K562 (cell line): ENCODE data around the gene PLCE1. TPM values are rescaled to one million over a fixed set of nuclear protein-coding genes. Genes with fewer than 3 reads are reported as not detected.

Experiments used
- ATAC-seq: fragments of 200-7000 bp; cut with Tn5 transposase; 3 replicates; pipeline ENCODE4 v1.9.1; 2020; ENCODE audit warnings: moderate library complexity
- BruUV-seq: library from RNA; stranded (reverse); fragments of 400-500 nt; replicated peaks from 2 replicates; lab custom pipeline; 2021; lab: Mats Ljungman, UMichigan
- CTCF ChIA-PET: fragments of 300-600 bp; formaldehyde crosslinking; extraction: SDS; loops from one replicate; lab custom pipeline; 2021; ENCODE audit warnings: low intra/inter-chr PET ratio; lab: Yijun Ruan, JAX
- POLR2A ChIA-PET: fragments of 300-600, 350-650 bp; sonication (Branson Sonifier 250); formaldehyde crosslinking; extraction: SDS; loops from one replicate; lab custom pipeline; 2021; ENCODE audit warnings: antibody characterized with exemption, inconsistent platforms; lab: Yijun Ruan, JAX
- DNase-seq, 4 experiments: peaks; one replicate each; pipeline versions ENCODE4 v3.0.0 to v3.0.0-alpha.2; 2011 to 2018; ENCODE audit warnings: low spot score in 3 of 4, mixed read lengths in 3 of 4; ENCODE audit errors: extremely low read depth in 1 of 4
- FAIRE-seq: peaks from 2 replicates; lab custom pipeline; 2011; peaks lifted over from hg19 to GRCh38; lab: Jason Lieb, UNC
- H2AFZ ChIP-seq: 2 replicates; pipeline ENCODE4 v1.6.0; 2011; ENCODE audit warnings: low read depth, low read length, control low read depth, inconsistent platforms
- H3K27ac ChIP-seq: fragments of 200-600 bp; 3 replicates; pipeline ENCODE4 v1.8.0; 2011; ENCODE audit warnings: low read depth, mild to moderate bottlenecking, control low read depth, inconsistent platforms, low read length, moderate library complexity, mixed read lengths; ENCODE audit errors: extremely low read depth
- H3K27me3 ChIP-seq, 2 experiments: fragments of 300-600 bp in 1 of 2; 2 replicates in 1 of 2; 3 replicates in 1 of 2; pipeline versions ENCODE4 v1.6.0 to v1.8.0; 2011; ENCODE audit warnings: inconsistent platforms in 2 of 2, low read length in 2 of 2, mild to moderate bottlenecking in 1 of 2, mixed read lengths in 1 of 2, moderate library complexity in 1 of 2; ENCODE audit not compliant: control insufficient read depth in 2 of 2, insufficient read depth in 2 of 2
- H3K36me3 ChIP-seq: fragments of 300-600 bp; 3 replicates; pipeline ENCODE4 v1.8.0; 2011; ENCODE audit warnings: mild to moderate bottlenecking, low read length, inconsistent platforms; ENCODE audit not compliant: control insufficient read depth, insufficient read depth
- H3K4me1 ChIP-seq, 2 experiments: fragments of 200-600 bp in 1 of 2; replicated peaks in 1 of 2; 2 replicates in 1 of 2; 3 replicates in 1 of 2; pipeline versions ENCODE4 v1.5.1 to v1.8.0; 2011; ENCODE audit warnings: inconsistent platforms in 2 of 2, low read length in 2 of 2, mild to moderate bottlenecking in 1 of 2, mixed read lengths in 1 of 2, moderate library complexity in 1 of 2; ENCODE audit not compliant: control insufficient read depth in 2 of 2, insufficient read depth in 2 of 2
- H3K4me2 ChIP-seq: 2 replicates; pipeline ENCODE4 v1.6.1; 2011; ENCODE audit warnings: low read length, control low read depth, inconsistent platforms, mixed read lengths; ENCODE audit not compliant: insufficient read depth
- H3K4me3 ChIP-seq: fragments of 200-600 bp; sonication (generic), shearing (Covaris generic); 2 replicates; pipeline ENCODE4 v1.5.1; 2016; ENCODE audit warnings: control low read depth, inconsistent platforms
- H3K79me2 ChIP-seq: fragments of 200-600 bp; 3 replicates; pipeline ENCODE4 v1.8.0; 2011; ENCODE audit warnings: low read length, inconsistent platforms; ENCODE audit not compliant: control insufficient read depth, insufficient read depth
- H3K9ac ChIP-seq, 2 experiments: 2 replicates each; pipeline versions ENCODE4 v1.6.0 to v1.6.1; 2011; ENCODE audit warnings: low read depth in 2 of 2, low read length in 2 of 2, control low read depth in 1 of 2, inconsistent platforms in 1 of 2, mild to moderate bottlenecking in 1 of 2, mixed read lengths in 1 of 2; ENCODE audit not compliant: insufficient read depth in 1 of 2
- H3K9me1 ChIP-seq: one replicate; pipeline ENCODE4 v1.6.0; 2011; ENCODE audit warnings: inconsistent platforms, mild to moderate bottlenecking, low read length, moderate library complexity; ENCODE audit not compliant: control insufficient read depth, insufficient read depth
- H3K9me3 ChIP-seq: replicated peaks from 2 replicates; pipeline ENCODE4 v1.5.1; 2011; ENCODE audit warnings: low read depth, low read length, inconsistent platforms; ENCODE audit not compliant: control insufficient read depth, insufficient read depth
- H4K20me1 ChIP-seq: replicated peaks from 2 replicates; pipeline ENCODE4 v1.6.1; 2011; ENCODE audit warnings: low read length, inconsistent platforms, mixed read lengths; ENCODE audit not compliant: control insufficient read depth, insufficient read depth
- CBFA2T2 ChIP-seq: fragments of 450-650 bp; conservative IDR thresholded peaks from 2 replicates; pipeline ENCODE4 v1.6.1; 2017; ENCODE audit warnings: mild to moderate bottlenecking
- MTA1 ChIP-seq: fragments of 450-650 bp; IDR thresholded peaks from 2 replicates; pipeline ENCODE4 v1.6.1; 2017; ENCODE audit warnings: borderline replicate concordance
- NFYB ChIP-seq: IDR thresholded peaks from 2 replicates; pipeline ENCODE4 v1.6.1; 2011; ENCODE audit warnings: mild to moderate bottlenecking, moderate library complexity; ENCODE audit not compliant: insufficient read length; ENCODE audit errors: extremely low read depth
- STAG1 ChIP-seq: sonication (generic); formaldehyde crosslinking; IDR thresholded peaks from 2 replicates; pipeline ENCODE4 v1.5.0; 2020; ENCODE audit warnings: missing genetic modification reagents, borderline replicate concordance
- WGBS: fragments of 100-300 bp; shearing (Covaris generic); methylation state at CpG from one replicate; pipeline ENCODE4 v1.1.6; 2016; ENCODE audit warnings: low coverage, mixed read lengths; ENCODE audit not compliant: insufficient coverage; ENCODE audit errors: missing lambda C conversion rate; 5-methylcytosine and 5-hydroxymethylcytosine counted together
- in situ Hi-C: fragments of 300-500 bp; cut with MboI; formaldehyde crosslinking; loops from 4 replicates; pipeline ENCODE4 v1.15.0; 2018; ENCODE audit warnings: inconsistent platforms, mixed read lengths
- intact Hi-C: fragments of 100-400 bp; cut with micrococcal nuclease; formaldehyde crosslinking; loops from 2 replicates; pipeline ENCODE4 v1.14.2; 2022
- polyA plus RNA-seq, 8 experiments: library from polyadenylated mRNA; depleted of rRNA in 4 of 8; stranded (reverse) in 5 of 8; unstranded in 3 of 8; fragments of >200 nt; fragmentation: Nextera tagmentation in 2 of 8; fragmentation: Illumina TruSeq in 1 of 8; extraction: Ambion mirVana in 2 of 8; extraction: Trizol in 1 of 8; gene quantifications; 2 replicates each; pipeline versions ENCODE4 v1.2.1 to v1.2.3, GENCODE V29; 2011 to 2014; ENCODE audit warnings: inconsistent platforms in 1 of 8, missing spikeins in 1 of 8
- total RNA-seq, 7 experiments: library from RNA; depleted of rRNA in 6 of 7; stranded (reverse); fragments of >200 nt in 6 of 7; fragmentation: Illumina TruSeq in 2 of 7; extraction: Trizol in 2 of 7; gene quantifications; 2 replicates each; pipeline versions ENCODE4 v1.2.1 to v1.2.3, GENCODE V29; 2011 to 2021; ENCODE audit warnings: low replicate concordance in 1 of 7
- TF ChIP-seq, protein P1 (sequence below): fragments of 450-650 bp; conservative IDR thresholded peaks from 2 replicates; pipeline ENCODE4 v1.6.1; 2016; ENCODE audit warnings: missing genetic modification characterization, low read depth, mild to moderate bottlenecking, missing compliant biosample characterization, moderate library complexity

PLCE1 gene
- total and polyA plus RNA-seq, 9 of the 15 experiments (the other 6 are each of a cell fraction or from before 2014, with no cell fraction given): under 0.01 to 0.52 (median 0.13) TPM; not detected in 5

DNA sequence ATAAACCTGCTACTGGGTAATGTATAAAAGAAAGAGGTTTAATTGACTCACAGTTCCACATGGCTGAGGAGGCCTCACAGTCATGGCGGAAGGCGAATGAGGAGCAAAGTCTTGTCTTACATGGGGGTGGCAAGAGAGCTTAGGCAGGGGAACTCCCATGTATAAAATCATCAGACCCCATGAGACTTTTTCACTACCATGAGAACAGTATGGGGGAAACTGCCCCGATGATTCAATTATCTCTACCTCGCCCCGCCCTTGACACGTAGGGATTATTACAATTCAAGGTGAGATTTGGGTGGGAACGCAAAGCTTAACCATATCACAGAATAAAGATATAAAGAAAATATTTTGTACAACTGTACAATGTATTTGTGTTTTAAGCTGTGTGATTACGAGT lies 39.4 kb upstream of the PLCE1 start (continued):
- TF ChIP-seq, protein P1, sequence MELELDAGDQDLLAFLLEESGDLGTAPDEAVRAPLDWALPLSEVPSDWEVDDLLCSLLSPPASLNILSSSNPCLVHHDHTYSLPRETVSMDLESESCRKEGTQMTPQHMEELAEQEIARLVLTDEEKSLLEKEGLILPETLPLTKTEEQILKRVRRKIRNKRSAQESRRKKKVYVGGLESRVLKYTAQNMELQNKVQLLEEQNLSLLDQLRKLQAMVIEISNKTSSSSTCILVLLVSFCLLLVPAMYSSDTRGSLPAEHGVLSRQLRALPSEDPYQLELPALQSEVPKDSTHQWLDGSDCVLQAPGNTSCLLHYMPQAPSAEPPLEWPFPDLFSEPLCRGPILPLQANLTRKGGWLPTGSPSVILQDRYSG (tag): no peak

DNA sequence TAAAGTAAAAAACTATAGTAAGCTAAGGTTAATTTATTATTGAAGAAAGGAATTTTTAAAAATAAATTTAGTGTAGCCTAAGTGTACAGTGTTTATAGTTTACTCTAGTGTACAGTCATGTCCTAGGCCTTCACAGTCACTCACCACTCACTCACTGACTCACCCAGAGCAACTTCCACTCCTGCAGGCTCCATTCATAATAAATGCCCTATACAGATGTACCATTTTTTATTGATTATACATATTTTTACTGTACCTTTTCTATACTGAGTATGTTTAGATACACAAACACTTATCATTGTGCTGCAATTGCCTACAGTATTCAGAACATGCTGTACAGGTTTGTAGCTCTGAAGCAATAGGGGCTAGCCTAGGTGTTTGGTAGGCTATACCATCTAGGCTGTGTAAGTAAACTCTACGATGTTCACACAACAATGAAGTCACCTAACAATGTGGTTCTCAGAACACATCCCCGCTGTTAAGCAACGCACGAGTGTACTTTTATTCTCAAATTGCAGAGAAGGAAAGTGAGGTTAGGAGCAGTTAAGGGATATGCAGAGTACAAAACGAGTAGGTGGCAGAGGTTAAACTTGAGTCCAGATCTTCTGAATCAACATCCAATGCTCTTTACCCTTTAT lies 38.9 kb upstream of the PLCE1 start:
- in situ Hi-C loops: no loop called here

More for the DNA sequence above, 38.9 kb upstream of the PLCE1 start:
- no peak for TF ChIP-seq CBFA2T2
- TF ChIP-seq NFYB: no peak
- TF ChIP-seq STAG1 (CRISPR knock-in tag): no peak
- no peak for TF ChIP-seq MTA1
- ATAC-seq (no peak), FAIRE-seq (no peak), DNase-seq (no peak)
- ChIA-PET CTCF (no interaction called here), POLR2A (no interaction called here)
- no peaks in the 10 kb centered on the region for H3K9me1 ChIP-seq
- H3K79me2 ChIP-seq: no peaks in the 10 kb centered on the region
- no peak overlapping the region for H2AFZ ChIP-seq
- H3K9me3 ChIP-seq: no peaks in the 10 kb centered on the region
- H3K4me3 ChIP-seq: no peak overlapping the region
- intact Hi-C loops: no loop called here
- BruUV-seq: no TSS peak
- WGBS: 3% methylated on average over 5 of the region's 5 CpGs
- peaks cover 0 to 5% of the 10 kb centered on the region in 2 experiments; a peak in 2 of 5 replicates for H3K27me3 ChIP-seq
- no peak overlapping the region for H3K9ac ChIP-seq
- no peaks in the 10 kb centered on the region for H3K36me3 ChIP-seq
- no peak overlapping the region for H3K27ac ChIP-seq
- no peaks in the 10 kb centered on the region for H4K20me1 ChIP-seq
- no peak overlapping the region for H3K4me2 ChIP-seq
- H3K4me1 ChIP-seq: no peaks in the 10 kb centered on the region
